Stimulated activated CD4-positive, alpha-beta T cell treated with anti-CD3 and anti-CD28 coated beads, Interleukin-1b, Interleukin-23, amount 100 ng/mL, for 24 hours (primary cell): ENCODE measurements around the gene CCZ1B.
"Not testable (repeated sequence)": the region's sequence is repeated elsewhere in the genome, so short reads cannot be mapped to it uniquely, and the experiment has no call there.

Experiments used
- DNase-seq, 4 experiments: peaks; one replicate each; pipeline ENCODE4 v3.0.0-alpha.2; 2020; ENCODE audit warnings: low read depth in 4 of 4, low spot score in 1 of 4

CCZ1B gene

DNA sequence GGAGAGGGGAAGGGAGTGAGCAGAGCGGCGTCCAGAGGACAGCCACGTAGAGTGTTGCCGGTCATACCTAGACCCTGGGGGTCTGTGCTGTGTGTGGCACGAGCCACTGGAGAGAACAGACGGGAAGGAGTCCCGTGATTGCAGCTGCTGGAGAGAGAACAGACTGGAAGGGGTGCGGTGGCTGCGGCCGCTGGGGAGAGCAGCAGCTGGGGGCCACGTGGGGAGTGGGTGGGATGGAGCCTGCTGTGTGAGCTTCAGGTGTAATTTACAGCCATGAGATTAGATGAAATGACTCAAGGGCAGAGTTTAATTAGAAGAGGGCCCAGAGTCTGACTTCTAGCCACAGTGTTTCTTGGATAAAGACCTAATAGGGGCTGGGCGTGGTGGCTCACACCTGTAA, 76.7 kb downstream of the CCZ1B start:
- not testable (repeated sequence) for DNase-seq
